ENCODE results near the gene CEP152. TPM values are rescaled to one million over a fixed set of nuclear protein-coding genes. Genes with fewer than 3 reads are reported as not detected.

CEP152 gene
- total and polyA plus RNA-seq, 10 of the 15 experiments (the other 5 are each of a cell fraction or from before 2014, with no cell fraction given), result 5.3 to 22.6 (median 14.2) TPM

- Histone ChIP-seq H3K27ac (ENCODE audit: control insufficient read depth, insufficient read depth) (no peak overlapping the region), H2AFZ (ENCODE audit: control insufficient read depth, low read depth, low read length) (no peak overlapping the region), H3K36me3 (ENCODE audit: control insufficient read depth in 2 of 2, insufficient read depth in 2 of 2, low read length in 1 of 2) (no peaks in the 10 kb centered on the region), H3K9ac (ENCODE audit: control insufficient read depth, insufficient read depth, low read length) (no peak overlapping the region), H3K9me3 (replicated peaks; ENCODE audit: control insufficient read depth, insufficient read depth, low read length) (no peaks in the 10 kb centered on the region), H3K4me3 (no peak overlapping the region), H3K79me2 (ENCODE audit: control insufficient read depth, insufficient read depth, low read length) (no peaks in the 10 kb centered on the region), H3K4me1 (ENCODE audit: control insufficient read depth, insufficient read depth, low read length) (no peaks in the 10 kb centered on the region), H3K27me3 (replicated peaks in 1 of 2; ENCODE audit: control insufficient read depth in 2 of 2, insufficient read depth in 2 of 2, low read length in 1 of 2) (no peaks in the 10 kb centered on the region), H4K20me1 (ENCODE audit: control insufficient read depth, insufficient read depth) (no peaks in the 10 kb centered on the region), H3K4me2 (ENCODE audit: control insufficient read depth, insufficient read depth) (no peak overlapping the region)
- 46% methylated on average over 1 of the region's 1 CpG for WGBS (ENCODE audit: insufficient coverage, insufficient replicate concordance, low lambda C conversion rate, missing lambda C conversion rate)
- BruUV-seq (replicated peaks), result no TSS peak
- no peak for TF ChIP-seq ZBED1 (IDR thresholded peaks at IDR 0.05; ENCODE audit: borderline replicate concordance)
- in situ Hi-C loops (cut with MboI), result no loop called here
- no peak for FAIRE-seq
- ChIA-PET SMC1A (ENCODE audit: uncharacterized antibody, unreplicated experiment) (no interaction called here), CTCF (interaction anchor here (0.7 to 1.3 kb wide), 2 partner anchors 17 to 489 kb away, joined by 3 read pairs; no protein-coding TSS in a partner anchor), RAD21 (ENCODE audit: unreplicated experiment) (no interaction called here), POLR2A (no interaction called here)
- DNase-seq (ENCODE audit: low read depth, low spot score), result no peak
- no peak for ATAC-seq
- intact Hi-C loops (cut with micrococcal nuclease; ENCODE audit: unreplicated experiment), result no loop called here
These were observed 34.3 kb upstream of the CEP152 start for GRCh38 chr15:48845123-48845522.

- H3K4me3 ChIP-seq, result no peak overlapping the region
- ChIA-PET SMC1A (ENCODE audit: uncharacterized antibody, unreplicated experiment) (no interaction called here), CTCF (no interaction called here), POLR2A (no interaction called here), RAD21 (ENCODE audit: unreplicated experiment) (no interaction called here)
- no peak overlapping the region for H3K27ac ChIP-seq (ENCODE audit: control insufficient read depth, insufficient read depth)
- DNase-seq (ENCODE audit: low read depth, low spot score) (no peak), FAIRE-seq (no peak), ATAC-seq (no peak)
- no peaks in the 10 kb centered on the region for H3K79me2 ChIP-seq (ENCODE audit: control insufficient read depth, insufficient read depth, low read length)
- H3K4me2 ChIP-seq (ENCODE audit: control insufficient read depth, insufficient read depth), result no peak overlapping the region
- no peak overlapping the region for H2AFZ ChIP-seq (ENCODE audit: control insufficient read depth, low read depth, low read length)
- intact Hi-C loops (cut with micrococcal nuclease; ENCODE audit: unreplicated experiment) (no loop called here), in situ Hi-C loops (cut with MboI) (no loop called here)
- BruUV-seq (replicated peaks), result no TSS peak
- no peaks in the 10 kb centered on the region for H3K4me1 ChIP-seq (ENCODE audit: control insufficient read depth, insufficient read depth, low read length)
- WGBS (ENCODE audit: insufficient coverage, insufficient replicate concordance, low lambda C conversion rate, missing lambda C conversion rate), result 44% methylated on average over 6 of the region's 6 CpGs
- H4K20me1 ChIP-seq (ENCODE audit: control insufficient read depth, insufficient read depth), result no peaks in the 10 kb centered on the region
- TF ChIP-seq WRNIP1 (IDR thresholded peaks at IDR 0.05; ENCODE audit: borderline replicate concordance, low read depth, low read length) (no peak), ZNF24 (IDR thresholded peaks at IDR 0.05) (no peak), NR2C1 (IDR thresholded peaks at IDR 0.05) (no peak), POLR2A (IDR thresholded peaks at IDR 0.05; ENCODE audit: low read depth, low read length) (no peak), CHD2 (IDR thresholded peaks at IDR 0.05; ENCODE audit: borderline replicate concordance, low read depth, low read length) (no peak)
- H3K36me3 ChIP-seq (ENCODE audit: control insufficient read depth in 2 of 2, insufficient read depth in 2 of 2, low read length in 1 of 2), result no peaks in the 10 kb centered on the region
- H3K9me3 ChIP-seq (replicated peaks; ENCODE audit: control insufficient read depth, insufficient read depth, low read length), result no peaks in the 10 kb centered on the region
- no peaks in the 10 kb centered on the region for H3K27me3 ChIP-seq (replicated peaks in 1 of 2; ENCODE audit: control insufficient read depth in 2 of 2, insufficient read depth in 2 of 2, low read length in 1 of 2)
- no peak overlapping the region for H3K9ac ChIP-seq (ENCODE audit: control insufficient read depth, insufficient read depth, low read length)
These were observed 31.6 kb upstream of the CEP152 start for GRCh38 chr15:48842501-48842900.
